ENCODE results near the gene ADCY10. TPM values are rescaled to one million over a fixed set of nuclear protein-coding genes. Genes with fewer than 3 reads are reported as not detected.
"Not testable (repeated sequence)": the region's sequence is repeated elsewhere in the genome, so short reads cannot be mapped to it uniquely, and the experiment has no call there.

ADCY10 gene
- total and polyA plus RNA-seq, 12 donors = 0.10 to 0.70 (median 0.17) TPM

GRCh38 chr1:167836197-167836596 lies 77.7 kb downstream of the ADCY10 start:
- TF ChIP-seq, protein P1, sequence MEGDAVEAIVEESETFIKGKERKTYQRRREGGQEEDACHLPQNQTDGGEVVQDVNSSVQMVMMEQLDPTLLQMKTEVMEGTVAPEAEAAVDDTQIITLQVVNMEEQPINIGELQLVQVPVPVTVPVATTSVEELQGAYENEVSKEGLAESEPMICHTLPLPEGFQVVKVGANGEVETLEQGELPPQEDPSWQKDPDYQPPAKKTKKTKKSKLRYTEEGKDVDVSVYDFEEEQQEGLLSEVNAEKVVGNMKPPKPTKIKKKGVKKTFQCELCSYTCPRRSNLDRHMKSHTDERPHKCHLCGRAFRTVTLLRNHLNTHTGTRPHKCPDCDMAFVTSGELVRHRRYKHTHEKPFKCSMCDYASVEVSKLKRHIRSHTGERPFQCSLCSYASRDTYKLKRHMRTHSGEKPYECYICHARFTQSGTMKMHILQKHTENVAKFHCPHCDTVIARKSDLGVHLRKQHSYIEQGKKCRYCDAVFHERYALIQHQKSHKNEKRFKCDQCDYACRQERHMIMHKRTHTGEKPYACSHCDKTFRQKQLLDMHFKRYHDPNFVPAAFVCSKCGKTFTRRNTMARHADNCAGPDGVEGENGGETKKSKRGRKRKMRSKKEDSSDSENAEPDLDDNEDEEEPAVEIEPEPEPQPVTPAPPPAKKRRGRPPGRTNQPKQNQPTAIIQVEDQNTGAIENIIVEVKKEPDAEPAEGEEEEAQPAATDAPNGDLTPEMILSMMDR (IDR thresholded peaks at IDR 0.05) = no peak
- Histone ChIP-seq H3K4me1 (no peaks in the 10 kb centered on the region), H3K27me3 (no peaks in the 10 kb centered on the region), H3K9me3 (no peaks in the 10 kb centered on the region), H3K27ac (no peak overlapping the region), H3K4me3 (no peak overlapping the region), H3K36me3 (no peaks in the 10 kb centered on the region)
- ATAC-seq = no peak
- no peak for DNase-seq
- intact Hi-C loops (cut with DNase I) = no loop called here
- 58 to 67% methylated on average over 4 of the region's 4 CpGs for WGBS, 2 donors

DNA sequence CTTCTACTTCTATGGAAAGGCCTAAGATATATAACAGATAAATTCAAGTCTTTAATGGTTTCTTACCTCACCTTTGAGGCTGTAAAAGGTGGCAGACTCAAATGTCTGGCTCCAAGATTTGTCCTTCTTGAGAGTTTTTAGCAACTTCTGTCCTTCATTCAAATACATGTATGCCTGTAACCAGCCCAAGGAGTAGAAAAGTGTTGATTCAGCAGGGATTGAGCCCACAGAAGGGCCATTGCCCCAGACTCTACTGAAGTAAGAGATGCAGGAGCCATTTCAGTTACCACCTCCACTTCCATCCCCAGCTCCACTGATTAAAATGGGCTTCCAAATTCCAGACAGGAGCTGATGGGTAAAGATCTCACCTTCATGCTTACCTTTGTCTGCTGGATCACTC lies 80.0 kb downstream of the ADCY10 start:
- no peaks in the 10 kb centered on the region for H3K36me3 ChIP-seq
- H3K9me3 ChIP-seq = no peaks in the 10 kb centered on the region
- no peaks in the 10 kb centered on the region for H3K4me1 ChIP-seq
- intact Hi-C loops (cut with DNase I) = no loop called here
- no peak overlapping the region for H3K27ac ChIP-seq
- no peak for ATAC-seq
- no peak for DNase-seq
- no peaks in the 10 kb centered on the region for H3K27me3 ChIP-seq
- TF ChIP-seq, protein P1 (IDR thresholded peaks at IDR 0.05) = no peak
- H3K4me3 ChIP-seq = no peak overlapping the region

DNA sequence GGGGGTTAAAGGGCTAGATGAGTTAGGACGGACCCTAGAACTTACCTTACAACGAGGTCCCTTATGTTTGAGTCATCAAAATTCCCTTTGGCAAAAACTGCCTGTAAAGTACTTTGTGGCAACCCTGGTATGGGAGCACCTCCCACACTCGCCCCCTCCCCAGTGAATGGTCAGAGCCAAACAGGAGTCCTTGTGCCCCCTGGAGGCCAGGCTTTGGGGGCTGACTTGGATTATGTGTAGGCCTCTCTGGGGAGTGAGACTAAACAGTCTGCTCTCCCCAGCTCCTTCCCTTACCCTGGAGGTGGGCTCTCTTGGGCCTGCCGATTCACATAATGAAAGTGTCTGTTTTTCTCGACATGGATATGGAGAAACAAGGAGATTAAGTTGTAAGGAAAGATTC lies 81.2 kb downstream of the ADCY10 start:
- no peak overlapping the region for H3K4me3 ChIP-seq
- H3K27ac ChIP-seq = no peak overlapping the region
- ATAC-seq = no peak
- TF ChIP-seq, protein P1 (IDR thresholded peaks at IDR 0.05) = no peak
- DNase-seq = no peak
- WGBS, 2 donors = 84 to 90% methylated on average over 5 of the region's 5 CpGs
- no peaks in the 10 kb centered on the region for H3K36me3 ChIP-seq
- H3K4me1 ChIP-seq = no peaks in the 10 kb centered on the region
- H3K9me3 ChIP-seq = no peaks in the 10 kb centered on the region
- H3K27me3 ChIP-seq = no peaks in the 10 kb centered on the region
- intact Hi-C loops (cut with DNase I) = no loop called here

GRCh38 chr1:167830668-167831067 lies 83.3 kb downstream of the ADCY10 start:
- ATAC-seq; H3K9me3 ChIP-seq; DNase-seq; H3K27ac ChIP-seq; H3K27me3 ChIP-seq; H3K4me3 ChIP-seq; H3K4me1 ChIP-seq; H3K36me3 ChIP-seq; intact Hi-C loops (cut with DNase I): not testable (repeated sequence)
- WGBS, 2 donors = 80 to 87% methylated on average over 5 of the region's 5 CpGs

GRCh38 chr1:167829868-167830267 lies 84.1 kb downstream of the ADCY10 start:
- Histone ChIP-seq H3K36me3 (no peaks in the 10 kb centered on the region), H3K4me3 (no peak overlapping the region), H3K27ac (no peak overlapping the region), H3K4me1 (no peaks in the 10 kb centered on the region), H3K27me3 (no peaks in the 10 kb centered on the region), H3K9me3 (no peaks in the 10 kb centered on the region)
- intact Hi-C loops (cut with DNase I) = loop anchor here in 1 of 10 donors (10.0 kb wide), 1 partner anchor 95 kb away; no protein-coding TSS in a partner anchor
- TF ChIP-seq, protein P1 (IDR thresholded peaks at IDR 0.05) = no peak
- 61 to 62% methylated on average over 2 of the region's 2 CpGs for WGBS, 2 donors
- ATAC-seq = no peak
- no peak for DNase-seq

Measured in heart right ventricle (tissue), 16 donors.